Ovary (tissue), 9 donors: ENCODE measurements around the gene TMCO4. TPM values are rescaled to one million over a fixed set of nuclear protein-coding genes. Genes with fewer than 3 reads are reported as not detected.

Experiments
- DNase-seq, 5 donors: peaks; one replicate each; pipeline ENCODE4 v3.0.0-alpha.2; 2019 to 2020
- H3K27ac ChIP-seq, 2 donors: fragments of 200-600 bp; one replicate each; pipeline versions ENCODE4 v1.5.1 to v1.8.0; 2019 to 2022
- H3K27me3 ChIP-seq: fragments of 200-600 bp; one replicate; pipeline ENCODE4 v1.8.0; 2022
- H3K36me3 ChIP-seq: fragments of 200-600 bp; sonication (generic); one replicate; pipeline ENCODE4 v1.5.1; 2019
- H3K4me1 ChIP-seq: one replicate; pipeline ENCODE4 v1.8.1; 2013; ENCODE audit warnings: mild to moderate bottlenecking, moderate library complexity; ENCODE audit not compliant: insufficient read depth
- H3K4me3 ChIP-seq: fragments of 200-600 bp; sonication (generic); one replicate; pipeline ENCODE4 v1.5.1; 2017
- H3K9me3 ChIP-seq, 2 donors: fragments of 200-600 bp in 1 of 2; sonication (generic) in 1 of 2; one replicate each; pipeline versions ENCODE4 v1.5.1 to v1.8.1; 2013 to 2019; ENCODE audit warnings: mild to moderate bottlenecking in 1 of 2, moderate library complexity in 1 of 2
- CTCF ChIP-seq, 3 donors: fragments of 450-650 bp in 2 of 3; fragments of 200-600 bp in 1 of 3; IDR thresholded peaks; one replicate each; pipeline versions ENCODE4 v1.5.1 to v1.8.0; 2016 to 2022; ENCODE audit warnings: antibody characterized with exemption in 3 of 3, mild to moderate bottlenecking in 1 of 3
- EP300 ChIP-seq: sonication (generic); formaldehyde crosslinking; IDR thresholded peaks from one replicate; pipeline ENCODE4 v1.6.1; 2017; ENCODE audit warnings: antibody characterized with exemption
- POLR2A ChIP-seq: fragments of 450-650 bp; IDR thresholded peaks from one replicate; pipeline ENCODE4 v1.6.1; 2017; ENCODE audit warnings: antibody characterized with exemption, mild to moderate bottlenecking, moderate library complexity
- WGBS, 3 donors: extraction: QIAGEN DNeasy Blood & Tissue Kit in 1 of 3; methylation state at CpG; one replicate each; pipeline versions ENCODE4 v1.1.5 to v1.1.7; 2013 to 2017; 5-methylcytosine and 5-hydroxymethylcytosine counted together
- intact Hi-C, 4 donors: fragments of 100-400 bp; cut with DNase I; formaldehyde crosslinking; loops; one replicate each; pipeline versions ENCODE4 v1.11.0 to v1.15.1; 2022 to 2023
- polyA plus RNA-seq, 2 donors: library from polyadenylated mRNA; stranded (reverse); fragments of 200-250 nt in 1 of 2; fragments of 350-450 nt in 1 of 2; fragmentation: Illumina TruSeq in 1 of 2; extraction: RNeasy Lipid Tissue Mini Kit (QIAGEN cat#74804) in 1 of 2; gene quantifications; one replicate each; pipeline ENCODE4 v1.2.3, GENCODE V29; 2013 to 2014
- total RNA-seq, 7 donors: library from RNA; depleted of rRNA in 2 of 7; stranded (reverse); fragments of >200 nt in 2 of 7; fragmentation: NEBNext Ultra II Directional in 3 of 7; extraction: Animal tissue kit (Norgen Biotek cat#: 25700) in 3 of 7; gene quantifications; one replicate each; pipeline versions ENCODE4 v1.1.0 to v1.2.4, GENCODE V29; 2016 to 2023
- donor health status: DM: no; HTN: no; CAD: no; lungs with moderate emphysema.
- donor health status: DM: no; HTN: no; CAD: no.
- donor health status: Bipolar disorder and iron deficiency.
- donor health status: DM: yes; HTN: yes; CAD: no.
- donor health status: DM: no; HTN: no; CAD: no.
- donor health status: DM: yes; HTN: yes; CAD: no.

The TMCO4 gene
- total and polyA plus RNA-seq, 9 donors, result 14.2 to 26.0 (median 21.4) TPM

- H3K4me3 ChIP-seq, result no peak overlapping the region
- no peak overlapping the region for H3K27ac ChIP-seq
- no peaks in the 10 kb centered on the region for H3K9me3 ChIP-seq
- H3K4me1 ChIP-seq, result no peaks in the 10 kb centered on the region
- intact Hi-C loops, result no loop called here
- H3K36me3 ChIP-seq, result no peaks in the 10 kb centered on the region
- DNase-seq, result no peak
- TF ChIP-seq EP300 (no peak), CTCF (IDR thresholded peaks at IDR 0.05) (no peak), POLR2A (no peak)
- WGBS, 3 donors, result 70 to 72% (median 71%) methylated on average over 5 of the region's 5 CpGs
- H3K27me3 ChIP-seq, result no peaks in the 10 kb centered on the region
Observed at GRCh38 chr1:19811206-19811851, 11.6 kb upstream of the TMCO4 start.

- H3K27me3 ChIP-seq, result no peaks in the 10 kb centered on the region
- WGBS, 3 donors, result 83 to 84% (median 83%) methylated on average over 13 of the region's 13 CpGs
- intact Hi-C loops, result no loop called here
- no peak for TF ChIP-seq EP300
- TF ChIP-seq POLR2A, result no peak
- no peak for TF ChIP-seq CTCF (IDR thresholded peaks at IDR 0.05)
- H3K4me3 ChIP-seq, result no peak overlapping the region
- no peaks in the 10 kb centered on the region for H3K9me3 ChIP-seq
- no peaks in the 10 kb centered on the region for H3K36me3 ChIP-seq
- DNase-seq, result no peak
- no peak overlapping the region for H3K27ac ChIP-seq
- no peaks in the 10 kb centered on the region for H3K4me1 ChIP-seq
Observed at GRCh38 chr1:19809044-19809750, 9.5 kb upstream of the TMCO4 start.

GRCh38 chr1:19808351-19808750 is 8.6 kb upstream of the TMCO4 start:
- no peaks in the 10 kb centered on the region for H3K27me3 ChIP-seq
- TF ChIP-seq POLR2A, result no peak
- no peak for TF ChIP-seq EP300
- no peak for TF ChIP-seq CTCF (IDR thresholded peaks at IDR 0.05)
- no peak overlapping the region for H3K4me3 ChIP-seq
- no peaks in the 10 kb centered on the region for H3K36me3 ChIP-seq
- no peaks in the 10 kb centered on the region for H3K4me1 ChIP-seq
- no peak overlapping the region for H3K27ac ChIP-seq
- H3K9me3 ChIP-seq, result no peaks in the 10 kb centered on the region
- no peak for DNase-seq
- intact Hi-C loops, result no loop called here
- WGBS, 3 donors, result 87 to 91% (median 90%) methylated on average over 7 of the region's 7 CpGs

- DNase-seq, result no peak
- Histone ChIP-seq H3K36me3 (no peaks in the 10 kb centered on the region), H3K27me3 (no peaks in the 10 kb centered on the region), H3K4me1 (no peaks in the 10 kb centered on the region), H3K9me3 (no peaks in the 10 kb centered on the region), H3K4me3 (no peak overlapping the region), H3K27ac (no peak overlapping the region)
- no peak for TF ChIP-seq POLR2A
- TF ChIP-seq EP300, result no peak
- TF ChIP-seq CTCF (IDR thresholded peaks at IDR 0.05), result no peak
- 65 to 75% (median 71%) methylated on average over 6 of the region's 6 CpGs for WGBS, 3 donors
- intact Hi-C loops, result no loop called here
Observed at GRCh38 chr1:19804831-19805251, 5.1 kb upstream of the TMCO4 start.
